H1 (cell line): Measurements from ENCODE around the gene CRADD. TPM values are rescaled to one million over a fixed set of nuclear protein-coding genes. Genes with fewer than 3 reads are reported as not detected.
A peak's percentile ranks its signal among the peaks of the same experiment; 100 is the strongest.

Source experiments
- CHD1 ChIP-seq: IDR thresholded peaks from 2 replicates; pipeline ENCODE4 v1.6.1; 2012; ENCODE audit warnings: low read depth, low read length, improper control_type of control experiment
- CHD7 ChIP-seq: fragments of 300-600 bp; sonication (generic); IDR thresholded peaks from 2 replicates; pipeline ENCODE4 v1.7.1; 2012; ENCODE audit warnings: low read length, moderate library complexity, mild to moderate bottlenecking, inconsistent platforms; ENCODE audit not compliant: insufficient replicate concordance
- CREB1 ChIP-seq: IDR thresholded peaks from 2 replicates; pipeline ENCODE4 v1.6.1; 2012; ENCODE audit warnings: inconsistent platforms
- GABPA ChIP-seq: IDR thresholded peaks from 2 replicates; pipeline ENCODE4 v1.6.1; 2011; ENCODE audit warnings: mild to moderate bottlenecking, low read length, moderate library complexity, borderline replicate concordance; ENCODE audit not compliant: insufficient read depth
- POLR2AphosphoS5 ChIP-seq: IDR thresholded peaks from 2 replicates; pipeline ENCODE4 v1.6.1; 2011; ENCODE audit warnings: low read depth, low read length
- SRF ChIP-seq: IDR thresholded peaks from 2 replicates; pipeline ENCODE4 v1.6.1; 2011; ENCODE audit warnings: mild to moderate bottlenecking, low read depth, low read length, moderate library complexity
- ZNF274 ChIP-seq: IDR thresholded peaks from 2 replicates; pipeline ENCODE4 v1.7.0; 2012; ENCODE audit warnings: low read length, borderline replicate concordance; ENCODE audit errors: extremely low read depth
- polyA plus RNA-seq, 7 experiments: library from polyadenylated mRNA; depleted of rRNA in 3 of 7; stranded (reverse) in 5 of 7; unstranded in 2 of 7; fragments of >200 nt in 5 of 7; fragments of 200-250 nt in 2 of 7; gene quantifications; 1 replicate in 5 of 7; 2 replicates in 1 of 7; 4 replicates in 1 of 7; pipeline versions ENCODE4 v1.2.1 to v1.2.3, GENCODE V29; 2011 to 2013; ENCODE audit warnings: missing spikeins in 2 of 7, mixed read lengths in 2 of 7
- total RNA-seq: library from RNA; stranded (reverse); fragmentation: NEBNext Ultra II Directional; extraction: Animal tissue kit (Norgen Biotek cat#: 25700); gene quantifications from 2 replicates; pipeline ENCODE4 v1.2.1, GENCODE V29; 2021

CRADD gene
- total and polyA plus RNA-seq, 2 of the 8 experiments (the other 6 are each of a cell fraction or from before 2014, with no cell fraction given) = 8.1 to 15.4 TPM

DNA sequence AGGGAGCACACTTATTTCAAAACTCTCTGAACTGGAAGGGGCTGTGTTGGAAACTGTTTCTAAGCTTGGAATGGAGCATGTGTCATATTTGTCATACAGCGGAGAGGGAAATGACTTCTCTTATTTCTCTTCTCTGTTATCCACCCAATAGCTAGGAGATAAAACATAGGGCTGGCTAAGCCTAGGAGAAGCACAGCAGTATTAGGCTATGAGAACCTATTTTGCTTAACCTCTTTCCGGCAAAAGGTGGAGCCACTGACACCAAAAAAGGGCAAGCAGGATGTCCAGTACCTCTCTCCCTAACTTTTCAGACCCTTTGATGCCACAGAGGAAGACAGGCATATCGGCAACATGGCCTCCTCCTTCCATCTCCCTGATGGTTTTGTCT, 148.3 kb downstream of the CRADD start (continued):
- TF ChIP-seq ZNF274 (no peak), CREB1 (no peak), GABPA (no peak), CHD1 (no peak), SRF (peak; percentile 63; the same call in 1 of the 2 replicates), CHD7 (no peak), POLR2AphosphoS5 (no peak)
